Endothelial cell of umbilical vein (primary cell): ENCODE measurements around the gene RPL12. TPM values are rescaled to one million over a fixed set of nuclear protein-coding genes. Genes with fewer than 3 reads are reported as not detected.

ENCODE experiments used
- BruUV-seq: library from RNA; stranded (reverse); fragments of 400-500 nt; replicated peaks from 2 replicates; lab custom pipeline; 2021; lab: Mats Ljungman, UMichigan
- CTCF ChIA-PET: fragments of 300-600, 350-600 bp; sonication (Branson Sonifier 250); formaldehyde crosslinking; loops from one replicate; lab custom pipeline; 2021; ENCODE audit warnings: antibody characterized with exemption, inconsistent platforms; lab: Charles Lee
- POLR2A ChIA-PET: fragments of 300-600, 350-600 bp; sonication (Branson Sonifier 250); formaldehyde crosslinking; loops from one replicate; lab custom pipeline; 2021; ENCODE audit warnings: antibody characterized with exemption, inconsistent platforms; lab: Charles Lee
- DNase-seq: peaks from one replicate; pipeline ENCODE4 v3.0.0-alpha.2; 2011; ENCODE audit warnings: low read depth, low spot score
- FAIRE-seq: peaks from 2 replicates; lab custom pipeline; 2011; peaks lifted over from hg19 to GRCh38; lab: Jason Lieb, UNC
- H2AFZ ChIP-seq: 2 replicates; pipeline ENCODE4 v1.6.0; 2012; ENCODE audit warnings: low read depth, low read length, control low read depth, inconsistent platforms
- H3K27ac ChIP-seq: 2 replicates; pipeline ENCODE4 v1.5.1; 2011; ENCODE audit warnings: low read depth, mild to moderate bottlenecking, control low read depth, low read length, moderate library complexity; ENCODE audit not compliant: insufficient read depth
- H3K27me3 ChIP-seq, 2 experiments: 2 replicates each; pipeline versions ENCODE4 v1.6.0 to v1.6.1; 2011; ENCODE audit warnings: low read length in 2 of 2, mixed read lengths in 1 of 2; ENCODE audit not compliant: control insufficient read depth in 2 of 2, insufficient read depth in 2 of 2
- H3K36me3 ChIP-seq, 2 experiments: 2 replicates in 1 of 2; 3 replicates in 1 of 2; pipeline ENCODE4 v1.5.1; 2011; ENCODE audit warnings: low read length in 2 of 2, mild to moderate bottlenecking in 1 of 2, moderate library complexity in 1 of 2; ENCODE audit not compliant: control insufficient read depth in 2 of 2, insufficient read depth in 2 of 2; ENCODE audit errors: extremely low read depth in 1 of 2
- H3K4me1 ChIP-seq: 3 replicates; pipeline ENCODE4 v1.5.1; 2011; ENCODE audit warnings: mild to moderate bottlenecking, low read length; ENCODE audit not compliant: control insufficient read depth, insufficient read depth; ENCODE audit errors: extremely low read depth
- H3K4me2 ChIP-seq: 2 replicates; pipeline ENCODE4 v1.6.1; 2011; ENCODE audit warnings: low read length, control low read depth, mixed read lengths; ENCODE audit not compliant: insufficient read depth
- H3K4me3 ChIP-seq, 3 experiments: fragments of 200-600 bp in 1 of 3; sonication (generic), shearing (Covaris generic) in 1 of 3; replicated peaks in 1 of 3; 2 replicates each; pipeline ENCODE4 v1.5.1; 2011 to 2016; ENCODE audit warnings: control low read depth in 3 of 3, low read length in 3 of 3, mild to moderate bottlenecking in 2 of 3, inconsistent platforms in 1 of 3, low read depth in 1 of 3, moderate library complexity in 1 of 3; ENCODE audit not compliant: insufficient read depth in 1 of 3
- H3K79me2 ChIP-seq: 2 replicates; pipeline ENCODE4 v1.6.0; 2012; ENCODE audit warnings: low read length, inconsistent platforms; ENCODE audit not compliant: control insufficient read depth, insufficient read depth
- H3K9ac ChIP-seq: replicated peaks from 2 replicates; pipeline ENCODE3; 2011; ENCODE audit warnings: low read length, control low read depth; ENCODE audit not compliant: insufficient read depth; ENCODE audit errors: extremely low read depth
- H3K9me1 ChIP-seq: replicated peaks from 3 replicates; pipeline ENCODE4 v1.6.0; 2011; ENCODE audit warnings: mild to moderate bottlenecking, low read length; ENCODE audit not compliant: control insufficient read depth, insufficient read depth; ENCODE audit errors: extremely low read depth
- H3K9me3 ChIP-seq: replicated peaks from 2 replicates; pipeline ENCODE4 v1.5.1; 2012; ENCODE audit warnings: low read length, inconsistent platforms; ENCODE audit not compliant: control insufficient read depth, insufficient read depth
- H4K20me1 ChIP-seq: replicated peaks from 2 replicates; pipeline ENCODE3; 2011; ENCODE audit warnings: mild to moderate bottlenecking, low read length; ENCODE audit not compliant: control insufficient read depth, insufficient read depth; ENCODE audit errors: extremely low read depth
- CTCF ChIP-seq, 2 donors: IDR thresholded peaks; 1 replicate in 1 of 2; 2 replicates in 1 of 2; pipeline ENCODE4 v1.5.1; 2011; ENCODE audit warnings: low read length in 2 of 2, mild to moderate bottlenecking in 2 of 2, moderate library complexity in 2 of 2, control low read depth in 1 of 2, inconsistent platforms in 1 of 2, low read depth in 1 of 2; ENCODE audit not compliant: insufficient read depth in 1 of 2; ENCODE audit errors: extremely low read depth in 1 of 2
- EZH2 ChIP-seq: IDR thresholded peaks from 2 replicates; pipeline ENCODE4 v1.6.1; 2012; ENCODE audit warnings: borderline replicate concordance, low read depth, mild to moderate bottlenecking, moderate library complexity, low read length, inconsistent platforms; ENCODE audit not compliant: severe bottlenecking
- FOS ChIP-seq: IDR thresholded peaks from 2 replicates; pipeline ENCODE4 v1.6.1; 2011; ENCODE audit warnings: mild to moderate bottlenecking, low read length, moderate library complexity, borderline replicate concordance; ENCODE audit not compliant: insufficient read depth
- GATA2 ChIP-seq: IDR thresholded peaks from 2 replicates; pipeline ENCODE4 v1.7.0; 2011; ENCODE audit warnings: low read depth, mild to moderate bottlenecking, moderate library complexity, mixed read lengths, low read length; ENCODE audit not compliant: insufficient read length, insufficient read depth
- JUN ChIP-seq: IDR thresholded peaks from 2 replicates; pipeline ENCODE4 v1.6.1; 2011; ENCODE audit warnings: borderline replicate concordance, low read depth; ENCODE audit not compliant: insufficient read length, insufficient read depth
- MAX ChIP-seq: IDR thresholded peaks from 2 replicates; pipeline ENCODE4 v1.6.1; 2011; ENCODE audit not compliant: insufficient read depth, insufficient read length
- MYC ChIP-seq: IDR thresholded peaks from one replicate; pipeline ENCODE4 v1.6.1; 2011; ENCODE audit warnings: mild to moderate bottlenecking, low read depth, low read length
- POLR2A ChIP-seq: IDR thresholded peaks from 2 replicates; pipeline ENCODE4 v1.6.1; 2012; ENCODE audit warnings: low read depth, mild to moderate bottlenecking, control low read depth, low read length
- POLR2AphosphoS5 ChIP-seq: IDR thresholded peaks from 2 replicates; pipeline ENCODE4 v1.6.1; 2012; ENCODE audit warnings: low read depth, mild to moderate bottlenecking, control low read depth, low read length, moderate library complexity; ENCODE audit not compliant: insufficient read depth
- dilution Hi-C: fragments of 300-500 bp; cut with MboI; formaldehyde crosslinking; loops from one replicate; pipeline ENCODE4 v1.15.0; 2019; ENCODE audit warnings: low sequenced_read_pairs; ENCODE audit not compliant: extremely low pct_ligation_motif_present
- intact Hi-C: fragments of 100-400 bp; cut with micrococcal nuclease; formaldehyde crosslinking; loops from one replicate; pipeline ENCODE4 v1.10.0; 2022
- polyA plus RNA-seq, 4 experiments: library from polyadenylated mRNA; depleted of rRNA in 3 of 4; stranded (reverse) in 3 of 4; unstranded in 1 of 4; fragments of >200 nt; gene quantifications; 2 replicates each; pipeline versions ENCODE4 v1.2.1 to v1.2.3, GENCODE V29; 2011 to 2012; ENCODE audit warnings: missing spikeins in 1 of 4
- total RNA-seq: library from RNA; stranded (reverse); gene quantifications from 2 replicates; pipeline ENCODE4 v1.2.3, GENCODE V29; 2021

Gene RPL12
- total and polyA plus RNA-seq, 2 donors (not counting 3 experiments of a cell fraction or from before 2014, with no cell fraction given) = 1,231 to 3,007 TPM

- Histone ChIP-seq H3K4me1 (no peaks in the 10 kb centered on the region), H3K9me1 (no peaks in the 10 kb centered on the region), H3K4me2 (no peak overlapping the region), H2AFZ (no peak overlapping the region), H3K79me2 (no peaks in the 10 kb centered on the region), H3K27me3 (no peaks in the 10 kb centered on the region), H3K9ac (no peak overlapping the region), H3K27ac (no peak overlapping the region), H3K9me3 (no peaks in the 10 kb centered on the region), H3K36me3 (peaks cover 2 to 29% of the 10 kb centered on the region in 2 experiments), H3K4me3 (no peak overlapping the region), H4K20me1 (no peaks in the 10 kb centered on the region)
- CTCF ChIA-PET = interaction anchor here (1.8 kb wide), 1 partner anchor 9 kb away, joined by 6 read pairs; no protein-coding TSS in a partner anchor
- POLR2A ChIA-PET = no interaction called here
- TF ChIP-seq POLR2A = no peak
- no peak for TF ChIP-seq POLR2AphosphoS5
- no peak for TF ChIP-seq FOS
- TF ChIP-seq CTCF (IDR thresholded peaks at IDR 0.05; ENCODE audit: extremely low read depth in 1 of 2, insufficient read depth in 1 of 2, low read depth in 1 of 2, low read length in 2 of 2) = no peak
- TF ChIP-seq GATA2 = no peak
- TF ChIP-seq MYC = no peak
- TF ChIP-seq EZH2 = no peak
- no peak for TF ChIP-seq MAX
- no peak for TF ChIP-seq JUN
- intact Hi-C loops = no loop called here
- DNase-seq (no peak), FAIRE-seq (no peak)
- dilution Hi-C loops = no loop called here
- no TSS peak for BruUV-seq
Measured at GRCh38 chr9:127489471-127490115, 38.4 kb upstream of the RPL12 start.
